ENCODE data around the gene BSN. TPM values are rescaled to one million over a fixed set of nuclear protein-coding genes. Genes with fewer than 3 reads are reported as not detected.

BSN gene
- polyA plus RNA-seq, 2 of the 4 experiments (the other 2 are of a cell fraction): 0.04 to 0.08 TPM

GRCh38 chr3:49518016-49518415, 36.3 kb upstream of the BSN start (continued):
- no peak for TF ChIP-seq RNF2 (IDR thresholded peaks at IDR 0.05; ENCODE audit: borderline replicate concordance, low read depth)

GRCh38 chr3:49518441-49518840, 35.8 kb upstream of the BSN start:
- no peaks in the 10 kb centered on the region for H3K4me1 ChIP-seq
- H3K9me3 ChIP-seq: no peaks in the 10 kb centered on the region
- FAIRE-seq (no peak), DNase-seq (ENCODE audit: low read depth in 1 of 2, low spot score in 1 of 2) (no peak), ATAC-seq (no peak)
- TF ChIP-seq MAFK (IDR thresholded peaks at IDR 0.05; ENCODE audit: partially characterized antibody): no peak
- no peak for TF ChIP-seq ZFP36 (IDR thresholded peaks at IDR 0.05; ENCODE audit: borderline replicate concordance, partially characterized antibody)
- TF ChIP-seq NFE2L2 (conservative IDR thresholded peaks at IDR 0.05; ENCODE audit: low read length): no peak
- TF ChIP-seq REST (IDR thresholded peaks at IDR 0.05): no peak
- TF ChIP-seq BHLHE40 (IDR thresholded peaks at IDR 0.05; ENCODE audit: low read depth, low read length): no peak
- TF ChIP-seq CTCF (IDR thresholded peaks at IDR 0.05): no peak
- TF ChIP-seq EHMT2 (IDR thresholded peaks at IDR 0.05; ENCODE audit: low read depth): no peak
- no peak for TF ChIP-seq ZNF302 (CRISPR knock-in tag; IDR thresholded peaks at IDR 0.05)
- no peak for TF ChIP-seq RARB (CRISPR knock-in tag; IDR thresholded peaks at IDR 0.05)
- TF ChIP-seq JUNB (IDR thresholded peaks at IDR 0.05): no peak
- no peak for TF ChIP-seq FOXS1 (CRISPR knock-in tag; IDR thresholded peaks at IDR 0.05)
- TF ChIP-seq ATOH8 (CRISPR knock-in tag; IDR thresholded peaks at IDR 0.05; ENCODE audit: low read depth): no peak
- TF ChIP-seq TFCP2L1 (CRISPR knock-in tag; IDR thresholded peaks at IDR 0.05): no peak
- TF ChIP-seq SMC3 (IDR thresholded peaks at IDR 0.05): no peak
- no peak for TF ChIP-seq KDM1A (IDR thresholded peaks at IDR 0.05; ENCODE audit: low read depth)
- TF ChIP-seq HDAC2 (IDR thresholded peaks at IDR 0.05): no peak
- TF ChIP-seq POLR2AphosphoS2 (conservative IDR thresholded peaks at IDR 0.05; ENCODE audit: low read length): no peak
- TF ChIP-seq PBX3 (IDR thresholded peaks at IDR 0.05): no peak
- ChIA-PET CTCF (interaction anchor here (0.7 to 6.9 kb wide), 3 partner anchors 15 to 153 kb away, joined by 3 to 33 read pairs (median 7); no protein-coding TSS in a partner anchor), POLR2A (no interaction called here)
- H3K4me3 ChIP-seq: no peak overlapping the region
- no peak overlapping the region for H3K4me2 ChIP-seq
- H3K27ac ChIP-seq: no peak overlapping the region
- WGBS (ENCODE audit: missing lambda C conversion rate): 91% methylated on average over 5 of the region's 5 CpGs

GRCh38 chr3:49519296-49519695, 35.0 kb upstream of the BSN start:
- Histone ChIP-seq H3K4me1 (no peaks in the 10 kb centered on the region), H3K4me2 (no peak overlapping the region), H3K27ac (no peak overlapping the region), H3K9me3 (no peaks in the 10 kb centered on the region), H3K4me3 (no peak overlapping the region)
- ChIA-PET CTCF (interaction anchor here (0.6 to 6.9 kb wide), 5 partner anchors 14 to 153 kb away, joined by 3 to 33 read pairs (median 3); no protein-coding TSS in a partner anchor), POLR2A (no interaction called here)
- TF ChIP-seq RAD21 (conservative IDR thresholded peaks at IDR 0.05 in 1 of 2, IDR thresholded peaks at IDR 0.05 in 1 of 2) (no peak), E2F6 (IDR thresholded peaks at IDR 0.05; ENCODE audit: borderline replicate concordance, low read depth) (no peak), HEYL (CRISPR knock-in tag; IDR thresholded peaks at IDR 0.05) (no peak), RARB (CRISPR knock-in tag; IDR thresholded peaks at IDR 0.05) (no peak), CHD2 (IDR thresholded peaks at IDR 0.05; ENCODE audit: low read length, partially characterized antibody) (no peak), USF2 (IDR thresholded peaks at IDR 0.05) (no peak), CHD4 (IDR thresholded peaks at IDR 0.05; ENCODE audit: borderline replicate concordance) (no peak), ELK1 (IDR thresholded peaks at IDR 0.05; ENCODE audit: low read depth, low read length) (no peak), ZNF302 (CRISPR knock-in tag; IDR thresholded peaks at IDR 0.05) (no peak)
- no peak for ATAC-seq
- no peak for FAIRE-seq
- 99% methylated on average over 6 of the region's 6 CpGs for WGBS (ENCODE audit: missing lambda C conversion rate)
- no peak for DNase-seq (ENCODE audit: low read depth in 1 of 2, low spot score in 1 of 2)
